Hepatocyte (in vitro differentiated cells): ENCODE results near the gene DPY19L2. TPM values are rescaled to one million over a fixed set of nuclear protein-coding genes. Genes with fewer than 3 reads are reported as not detected.
"Not testable (repeated sequence)": the region's sequence is repeated elsewhere in the genome, so short reads cannot be mapped to it uniquely, and the experiment has no call there.

ENCODE experiments used
- DNase-seq: peaks from one replicate; pipeline ENCODE4 v3.0.0-alpha.2; 2016; ENCODE audit warnings: low spot score
- H2AFZ ChIP-seq: fragments of 200-600 bp; sonication (generic); 2 replicates; pipeline ENCODE4 v1.6.0; 2016; ENCODE audit warnings: antibody characterized with exemption, mild to moderate bottlenecking
- H3K27ac ChIP-seq: fragments of 200-600 bp; sonication (generic); 2 replicates; pipeline ENCODE4 v1.5.1; 2016; ENCODE audit warnings: mild to moderate bottlenecking
- H3K27me3 ChIP-seq: fragments of 200-600 bp; sonication (generic); 2 replicates; pipeline ENCODE4 v1.6.1; 2016
- H3K36me3 ChIP-seq: fragments of 200-600 bp; sonication (generic); replicated peaks from 2 replicates; pipeline ENCODE4 v1.5.1; 2016; ENCODE audit warnings: low read depth; ENCODE audit not compliant: insufficient read depth
- H3K4me1 ChIP-seq: fragments of 200-600 bp; sonication (generic); 2 replicates; pipeline ENCODE4 v1.5.1; 2016; ENCODE audit warnings: mild to moderate bottlenecking, moderate library complexity; ENCODE audit not compliant: insufficient read depth
- H3K4me2 ChIP-seq: fragments of 200-600 bp; sonication (generic); 2 replicates; pipeline ENCODE4 v1.6.0; 2016
- H3K4me3 ChIP-seq: fragments of 200-600 bp; sonication (generic); 2 replicates; pipeline ENCODE4 v1.5.1; 2016; ENCODE audit warnings: mild to moderate bottlenecking
- H3K79me2 ChIP-seq: fragments of 200-600 bp; sonication (generic); 2 replicates; pipeline ENCODE4 v1.6.0; 2017; ENCODE audit warnings: mild to moderate bottlenecking
- H3K9me2 ChIP-seq: fragments of 200-600 bp; sonication (generic); replicated peaks from 2 replicates; pipeline ENCODE4 v1.6.0; 2017; ENCODE audit warnings: mild to moderate bottlenecking; ENCODE audit not compliant: insufficient read depth
- H3K9me3 ChIP-seq: fragments of 200-600 bp; sonication (generic); 2 replicates; pipeline ENCODE4 v1.5.1; 2016; ENCODE audit warnings: low read depth, mild to moderate bottlenecking
- H4K20me1 ChIP-seq: fragments of 200-600 bp; sonication (generic); 2 replicates; pipeline ENCODE4 v1.6.0; 2016; ENCODE audit warnings: mild to moderate bottlenecking; ENCODE audit not compliant: insufficient read depth, poor library complexity, severe bottlenecking
- CTCF ChIP-seq: fragments of 200-600 bp; sonication (generic); IDR thresholded peaks from 2 replicates; pipeline ENCODE4 v1.5.1; 2016; ENCODE audit warnings: antibody characterized with exemption, mild to moderate bottlenecking; ENCODE audit not compliant: poor library complexity
- EZH2 ChIP-seq: fragments of 200-600 bp; sonication (generic); IDR thresholded peaks from 2 replicates; pipeline ENCODE4 v1.6.1; 2016; ENCODE audit warnings: antibody characterized with exemption, mild to moderate bottlenecking, borderline replicate concordance
- EZH2phosphoT487 ChIP-seq: fragments of 200-600 bp; sonication (generic); IDR thresholded peaks from one replicate; pipeline ENCODE4 v1.6.1; 2018; ENCODE audit warnings: antibody characterized with exemption, mild to moderate bottlenecking, low read depth, moderate library complexity; ENCODE audit not compliant: unreplicated experiment, severe bottlenecking
- WGBS: methylation state at CpG from one replicate; pipeline ENCODE4 v1.1.6; 2016; ENCODE audit warnings: low lambda C conversion rate; ENCODE audit errors: missing lambda C conversion rate; 5-methylcytosine and 5-hydroxymethylcytosine counted together
- polyA plus RNA-seq: library from polyadenylated mRNA; unstranded; fragments of >200 nt; fragmentation: Nextera tagmentation; extraction: Ambion mirVana; gene quantifications from 2 replicates; pipeline ENCODE4 v1.2.1, GENCODE V29; 2016
- total RNA-seq: library from RNA; depleted of rRNA; stranded (reverse); fragments of >200 nt; gene quantifications from 2 replicates; pipeline ENCODE4 v1.2.3, GENCODE V29; 2014

Gene DPY19L2
- total RNA-seq = 11.0 and 11.6 TPM in 2 replicates
- 4.9 and 5.0 TPM in 2 replicates for polyA plus RNA-seq

GRCh38 chr12:63668028-63668799, at the start of gene DPY19L2:
DPY19L2 (minus strand) TSS chr12:63668493; CDS start chr12:63668393, 100 bp downstream.
- Histone ChIP-seq H3K27me3 (peaks cover 5% of the 10 kb centered on the region), H3K4me1 (no peaks in the 10 kb centered on the region), H3K79me2 (peaks cover 4% of the 10 kb centered on the region), H3K9me2 (no peaks in the 10 kb centered on the region), H3K4me3 (peak within 1 kb of the TSS; percentile 51), H3K4me2 (peak within 1 kb of the TSS; percentile 82), H2AFZ (peak within 1 kb of the TSS; percentile 61), H3K9me3 (no peaks in the 10 kb centered on the region), H3K36me3 (no peaks in the 10 kb centered on the region), H4K20me1 (no peaks in the 10 kb centered on the region), H3K27ac (peak within 1 kb of the TSS; percentile 79)
- WGBS = under 1% methylated on average over 48 of the region's 56 CpGs
- no peak for TF ChIP-seq CTCF
- TF ChIP-seq EZH2 = no peak
- TF ChIP-seq EZH2phosphoT487 = no peak
- DNase-seq = peak; percentile 83

GRCh38 chr12:63716891-63717290, 48.6 kb upstream of the DPY19L2 start:
- DNase-seq, H3K27ac ChIP-seq, H3K9me3 ChIP-seq, H3K4me1 ChIP-seq, H3K4me2 ChIP-seq, H4K20me1 ChIP-seq, H3K27me3 ChIP-seq, H2AFZ ChIP-seq, H3K4me3 ChIP-seq, H3K36me3 ChIP-seq, H3K9me2 ChIP-seq, H3K79me2 ChIP-seq: not testable (repeated sequence)
- WGBS = 93% methylated on average over 4 of the region's 4 CpGs

- H2AFZ ChIP-seq, DNase-seq, H3K9me2 ChIP-seq, H3K79me2 ChIP-seq, H3K4me3 ChIP-seq, H3K4me1 ChIP-seq, H3K9me3 ChIP-seq, H3K36me3 ChIP-seq, H4K20me1 ChIP-seq, H3K27me3 ChIP-seq, H3K4me2 ChIP-seq: not testable (repeated sequence)
- peak overlapping the region; percentile 54 for H3K27ac ChIP-seq
- WGBS = 38% methylated on average over 3 of the region's 3 CpGs
Measured at GRCh38 chr12:63715107-63715625, 46.9 kb upstream of the DPY19L2 start.

- not testable (repeated sequence) for H3K9me2 ChIP-seq, H4K20me1 ChIP-seq, H3K4me1 ChIP-seq, H3K36me3 ChIP-seq, DNase-seq, H3K4me2 ChIP-seq, H3K27me3 ChIP-seq, H3K4me3 ChIP-seq, H3K79me2 ChIP-seq, H3K9me3 ChIP-seq, H2AFZ ChIP-seq
- WGBS = 95% methylated on average over 1 of the region's 1 CpG
- H3K27ac ChIP-seq = peak overlapping the region; percentile 54
Measured at GRCh38 chr12:63714409-63714808, 46.1 kb upstream of the DPY19L2 start.

GRCh38 chr12:63713681-63714075, 45.4 kb upstream of the DPY19L2 start:
- H3K36me3 ChIP-seq, H3K4me3 ChIP-seq, H3K27ac ChIP-seq, H3K9me3 ChIP-seq, H3K4me1 ChIP-seq, H3K79me2 ChIP-seq, DNase-seq, H3K4me2 ChIP-seq, H4K20me1 ChIP-seq, H2AFZ ChIP-seq, H3K9me2 ChIP-seq, H3K27me3 ChIP-seq: not testable (repeated sequence)
- 78% methylated on average over 2 of the region's 2 CpGs for WGBS

GRCh38 chr12:63712979-63713680, 44.8 kb upstream of the DPY19L2 start:
- H3K9me2 ChIP-seq, H3K4me2 ChIP-seq, H3K36me3 ChIP-seq, H3K4me3 ChIP-seq, H3K9me3 ChIP-seq, H3K27ac ChIP-seq, H3K4me1 ChIP-seq, H2AFZ ChIP-seq, H4K20me1 ChIP-seq, H3K79me2 ChIP-seq, DNase-seq, H3K27me3 ChIP-seq: not testable (repeated sequence)
- 79% methylated on average over 1 of the region's 1 CpG for WGBS

- not testable (repeated sequence) for DNase-seq, H3K9me2 ChIP-seq, H3K27ac ChIP-seq, H3K36me3 ChIP-seq, H3K9me3 ChIP-seq, H4K20me1 ChIP-seq, H3K4me2 ChIP-seq, H3K27me3 ChIP-seq, H3K79me2 ChIP-seq, H3K4me1 ChIP-seq, H3K4me3 ChIP-seq, H2AFZ ChIP-seq
- 94% methylated on average over 2 of the region's 2 CpGs for WGBS
Measured at GRCh38 chr12:63712376-63712974, 44.2 kb upstream of the DPY19L2 start.
